HG03378 (cell line): ENCODE results near the gene UPP1.
"Not testable (repeated sequence)": the region's sequence is repeated elsewhere in the genome, so short reads cannot be mapped to it uniquely, and the experiment has no call there.

Source experiments
- ATAC-seq: cut with Tn5 transposase; IDR thresholded peaks from one replicate; pipeline ENCODE4 v1.9.1; 2021; ENCODE audit warnings: mild to moderate bottlenecking, moderate library complexity; ENCODE audit not compliant: unreplicated experiment

Gene UPP1

DNA sequence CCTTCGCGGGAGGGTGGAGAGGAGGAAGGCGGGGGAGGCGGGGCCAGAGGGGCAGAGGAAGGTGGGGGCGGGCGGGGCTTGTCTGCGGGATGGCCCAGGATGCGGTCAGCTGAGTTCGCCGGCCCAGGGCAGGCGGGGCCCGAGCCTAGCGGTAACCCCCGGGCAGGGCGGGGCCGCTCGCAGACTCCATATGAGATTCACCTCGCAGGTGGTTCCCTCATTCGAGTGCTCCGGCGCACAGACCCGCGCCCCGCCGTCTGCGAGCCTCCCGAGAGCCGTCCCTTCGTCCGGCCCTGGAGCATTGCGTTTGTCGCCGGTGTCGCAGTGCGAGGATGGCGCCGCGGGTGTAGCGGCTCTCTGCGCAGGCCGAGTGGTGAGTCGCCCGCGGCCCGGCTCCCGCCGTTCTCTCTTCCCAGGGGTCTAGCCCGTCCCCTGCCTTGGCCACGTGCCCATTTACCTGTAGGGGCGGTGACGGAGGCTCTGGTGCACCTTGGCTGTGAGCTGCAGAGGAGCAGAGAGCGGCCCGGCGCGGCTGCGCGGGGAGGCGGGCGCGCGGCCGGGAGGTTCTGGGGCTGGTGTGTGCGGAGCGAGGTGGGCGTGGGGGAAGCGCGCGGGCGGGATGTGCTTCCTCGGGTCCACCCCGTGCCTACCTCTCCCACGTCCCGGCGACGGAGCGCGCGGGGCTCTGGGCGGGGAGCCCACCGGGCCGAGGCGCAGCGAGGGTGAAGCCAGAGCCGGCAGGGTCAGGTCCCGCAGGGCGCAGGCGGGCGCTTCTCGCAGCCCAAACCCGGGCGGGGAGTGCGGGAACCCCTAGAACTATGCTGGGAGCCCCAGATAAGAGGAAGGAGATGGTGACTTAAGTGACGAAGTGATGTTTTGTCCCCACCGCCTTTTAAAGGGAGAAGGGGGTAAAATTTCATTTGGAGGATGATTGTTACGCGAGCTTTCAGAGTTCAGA is at the start of gene UPP1:
Gene UPP1, plus strand, starts transcription at position 220 of the 958 bp plus-strand sequence. CDS start 5,519 bp downstream, outside the sequence.
- ATAC-seq = peak; percentile 32

GRCh38 chr7:48040944-48041652 is 48.0 kb upstream of the UPP1 start:
- ATAC-seq = no peak

- no peak for ATAC-seq
Measured at GRCh38 chr7:48041653-48041970, 47.5 kb upstream of the UPP1 start.

DNA sequence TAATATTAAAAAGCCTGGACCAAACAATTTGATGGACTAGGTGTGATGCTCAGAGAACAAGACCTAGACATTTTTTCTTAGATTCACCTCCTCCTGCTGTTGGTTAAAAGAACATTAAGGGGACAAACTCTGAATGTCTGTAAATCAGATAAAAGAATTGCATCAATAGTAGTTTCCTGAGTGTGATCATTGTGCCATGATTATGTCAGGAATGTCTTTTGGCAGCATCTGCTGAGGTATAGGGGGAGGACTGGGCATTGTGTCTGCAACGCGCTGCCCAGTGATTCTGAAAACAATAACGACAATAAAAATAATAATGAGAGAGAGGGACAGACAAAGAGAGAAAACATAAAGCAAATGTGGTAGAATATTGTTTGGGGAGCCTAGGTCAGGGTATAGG is 46.8 kb upstream of the UPP1 start:
- no peak for ATAC-seq

- no peak for ATAC-seq
Measured at GRCh38 chr7:48042636-48043035, 46.4 kb upstream of the UPP1 start.

DNA sequence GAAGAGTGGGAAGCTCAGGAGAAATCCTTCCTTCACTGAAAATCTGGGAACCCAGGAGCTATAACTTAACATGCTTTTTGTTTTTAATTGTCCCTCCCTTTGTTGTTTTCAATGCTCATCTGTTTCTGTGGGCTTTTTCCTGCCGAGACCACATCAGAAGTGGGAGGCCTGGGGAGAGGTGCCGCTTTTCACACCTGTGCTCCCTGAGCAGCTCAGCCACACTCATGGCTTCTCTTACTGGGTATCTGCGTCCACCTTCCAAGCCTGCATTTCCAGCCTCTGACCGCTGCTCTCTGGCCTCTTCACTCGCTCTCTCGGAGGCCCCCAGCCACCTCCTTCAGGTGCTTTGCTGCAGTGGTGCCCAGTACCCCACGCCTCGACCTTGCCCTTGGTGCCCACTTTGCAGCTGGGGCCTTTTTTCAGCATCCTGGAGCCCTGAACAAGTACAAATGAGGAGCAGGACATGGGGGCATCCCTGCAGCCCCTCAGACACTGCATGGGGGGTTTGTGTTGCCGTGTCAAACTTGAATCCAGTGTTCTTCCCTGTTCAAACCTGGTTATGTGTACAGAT is 43.8 kb upstream of the UPP1 start:
- no peak for ATAC-seq

DNA sequence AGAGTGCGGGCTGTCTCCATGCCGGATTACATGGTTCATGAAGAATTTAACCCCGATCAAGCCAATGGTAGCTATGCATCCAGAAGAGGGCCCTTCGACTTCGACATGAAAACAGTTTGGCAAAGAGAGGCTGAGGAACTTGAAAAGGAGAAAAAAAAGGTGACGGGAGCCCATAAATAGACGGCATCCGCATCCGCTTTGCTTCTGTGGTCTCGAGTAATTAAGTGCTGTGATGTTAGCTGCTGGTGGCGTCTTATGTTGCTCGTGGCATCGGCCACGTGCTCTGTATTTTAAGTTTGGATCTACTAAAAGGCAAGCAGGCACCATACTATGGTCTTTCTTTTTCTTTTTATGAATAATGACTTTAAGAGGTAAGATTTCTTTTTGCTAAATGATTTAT is 42.6 kb upstream of the UPP1 start:
- no peak for ATAC-seq

GRCh38 chr7:48048113-48048512 is 41.0 kb upstream of the UPP1 start:
- ATAC-seq = no peak

DNA sequence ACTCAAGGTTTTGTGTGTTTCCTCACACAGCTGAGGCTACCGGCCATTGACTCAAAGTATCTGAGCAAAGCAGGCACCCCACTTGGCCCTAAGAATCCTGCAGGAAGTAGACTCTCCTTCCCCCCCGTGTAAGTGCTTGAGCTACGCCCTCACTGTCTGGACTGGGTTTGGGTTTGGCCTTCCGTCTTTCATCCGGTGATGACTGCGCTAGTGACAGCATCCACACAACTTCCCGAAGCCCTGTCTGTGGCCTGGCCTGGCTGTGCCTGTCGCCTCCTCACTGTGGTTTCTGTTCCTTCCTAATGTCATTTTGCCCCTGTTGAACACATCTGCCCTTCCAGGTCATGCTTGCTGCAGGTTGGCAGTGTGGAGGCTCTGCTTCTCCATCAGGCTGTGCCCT is 39.2 kb upstream of the UPP1 start:
- no peak for ATAC-seq

DNA sequence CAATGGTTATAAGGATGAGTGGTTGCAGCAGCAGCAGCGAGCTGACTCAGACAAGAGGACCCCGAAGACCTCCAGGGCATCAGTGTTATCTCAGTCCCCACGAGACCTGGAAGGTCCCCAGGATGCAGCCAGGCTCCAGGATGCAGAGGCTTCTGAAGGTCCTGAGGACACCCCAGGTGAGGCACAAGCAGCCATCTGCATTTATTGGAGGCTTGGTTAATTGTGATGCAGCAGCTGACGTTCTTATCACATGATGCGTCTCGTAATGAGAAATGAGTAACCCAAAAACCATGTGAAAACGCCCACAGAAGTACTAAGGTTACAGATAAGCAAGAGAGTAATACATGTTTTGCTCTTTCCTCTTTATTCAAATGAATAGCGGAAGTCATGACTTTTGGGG is 36.3 kb upstream of the UPP1 start:
- peak; percentile 92 for ATAC-seq

DNA sequence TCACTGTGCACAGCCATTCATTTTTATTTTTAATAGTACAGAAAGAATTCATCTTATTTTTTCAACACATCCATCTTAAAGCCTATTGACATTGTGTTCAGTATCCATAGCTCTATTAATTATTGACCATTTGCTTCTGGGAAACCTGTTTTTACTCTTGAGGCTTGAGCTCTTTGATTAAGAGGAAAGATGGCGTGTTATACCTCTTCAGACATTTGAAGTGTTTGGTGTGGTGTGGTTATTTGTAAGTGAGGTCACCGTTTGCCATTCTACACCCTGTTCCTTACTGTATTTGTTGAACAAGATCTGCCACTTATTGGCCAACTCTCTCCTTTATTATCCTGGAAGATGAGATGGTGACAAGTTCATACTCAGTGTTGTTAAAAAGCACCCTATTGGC is 35.3 kb upstream of the UPP1 start:
- no peak for ATAC-seq

- ATAC-seq = no peak
Measured at GRCh38 chr7:48058990-48059389, 30.1 kb upstream of the UPP1 start.

- no peak for ATAC-seq
Measured at GRCh38 chr7:48059706-48060105, 29.4 kb upstream of the UPP1 start.

DNA sequence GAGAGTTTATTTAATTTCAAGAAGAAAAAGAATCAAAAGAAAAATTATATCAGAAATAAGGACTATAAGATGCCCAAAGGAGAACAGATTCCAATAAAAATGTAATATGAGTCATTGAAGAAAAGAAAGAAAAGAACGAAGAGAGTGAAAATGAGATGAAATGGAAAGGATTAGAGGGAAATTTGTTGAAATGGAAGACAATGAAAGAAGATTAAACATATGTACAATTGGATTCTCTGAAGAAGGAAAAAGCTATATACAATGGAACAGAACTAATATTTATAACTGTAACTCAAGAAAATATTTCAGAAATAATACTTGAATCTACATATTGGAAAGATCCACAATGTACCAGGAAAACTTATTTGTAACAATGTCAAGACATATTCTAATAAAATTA is 25.1 kb upstream of the UPP1 start:
- no peak for ATAC-seq

DNA sequence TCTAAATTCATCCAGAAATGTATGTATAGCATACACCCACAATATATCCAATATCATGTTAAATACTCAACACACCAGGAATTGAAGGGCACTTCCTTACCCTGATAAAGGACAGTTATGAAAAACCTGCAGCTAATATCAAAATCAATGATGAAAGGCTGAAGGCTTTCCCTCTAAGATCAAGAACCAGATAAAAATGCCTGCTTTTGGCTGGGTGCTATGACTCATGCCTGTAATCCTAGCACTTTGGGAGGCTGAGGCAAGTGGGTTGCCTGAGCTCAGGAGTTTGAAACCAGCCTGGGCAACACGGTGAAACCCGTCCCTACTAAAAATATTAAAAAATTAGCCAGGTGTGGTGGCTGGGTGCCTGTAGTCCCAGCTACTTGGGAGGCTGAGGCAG is 21.6 kb upstream of the UPP1 start:
- ATAC-seq = no peak

GRCh38 chr7:48074204-48074654 is 14.8 kb upstream of the UPP1 start:
- ATAC-seq = no peak

- no peak for ATAC-seq
Measured at GRCh38 chr7:48077423-48077822, 11.6 kb upstream of the UPP1 start.

- no peak for ATAC-seq
Measured at GRCh38 chr7:48078470-48078869, 10.6 kb upstream of the UPP1 start.

DNA sequence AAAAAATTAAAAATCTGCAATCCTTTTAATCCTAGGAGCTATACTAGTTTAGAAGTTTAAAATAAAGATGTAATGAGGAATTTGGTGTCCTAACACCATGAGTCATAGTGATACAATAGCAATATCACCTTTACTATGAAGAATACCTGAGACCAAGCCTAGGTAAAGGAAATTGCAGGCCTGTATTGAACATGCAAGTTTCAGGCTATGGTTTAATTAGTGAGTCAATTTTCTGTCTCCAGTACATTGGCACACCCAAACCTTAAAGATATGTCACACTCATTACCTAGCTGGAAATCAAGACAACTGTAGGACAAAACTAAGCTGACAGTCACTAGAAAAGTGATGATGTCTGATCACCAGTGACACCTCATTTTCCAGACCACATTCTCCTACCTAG is 6.7 kb upstream of the UPP1 start:
- not testable (repeated sequence) for ATAC-seq

- ATAC-seq = no peak
Measured at GRCh38 chr7:48083114-48083830, 5.8 kb upstream of the UPP1 start.
